Colon (tissue), 2 donors: ENCODE data around the gene IRF4.

Experiments used
- FAIRE-seq: peaks from 2 replicates; lab custom pipeline; 2012; peaks lifted over from hg19 to GRCh38; lab: Jason Lieb, UNC
- donor health status: control.
- donor health status: control.

Gene IRF4

GRCh38 chr6:391559-392440 is at the start of gene IRF4:
TSS of gene IRF4 (plus strand) at chr6:391752. CDS start at chr6:393153, 1,401 bp downstream.
- FAIRE-seq = no peak

- FAIRE-seq = no peak
Observed at GRCh38 chr6:341914-342831, 49.4 kb upstream of the IRF4 start.

GRCh38 chr6:342832-343179 is 48.7 kb upstream of the IRF4 start:
- FAIRE-seq = no peak

- FAIRE-seq = no peak
Observed at GRCh38 chr6:343226-343935, 48.2 kb upstream of the IRF4 start.

GRCh38 chr6:343960-344815 is 47.4 kb upstream of the IRF4 start:
- no peak for FAIRE-seq

GRCh38 chr6:344816-345340 is 46.7 kb upstream of the IRF4 start:
- FAIRE-seq = no peak

- FAIRE-seq = no peak
Observed at GRCh38 chr6:345747-346385, 45.7 kb upstream of the IRF4 start.

- FAIRE-seq = no peak
Observed at GRCh38 chr6:346386-347030, 45.0 kb upstream of the IRF4 start.

- no peak for FAIRE-seq
Observed at GRCh38 chr6:347232-347631, 44.3 kb upstream of the IRF4 start.

GRCh38 chr6:347951-348859 is 43.3 kb upstream of the IRF4 start:
- FAIRE-seq = no peak

- FAIRE-seq = no peak
Observed at GRCh38 chr6:348860-349396, 42.6 kb upstream of the IRF4 start.

GRCh38 chr6:349491-349921 is 42.0 kb upstream of the IRF4 start:
- FAIRE-seq = no peak

- no peak for FAIRE-seq
Observed at GRCh38 chr6:350371-350770, 41.2 kb upstream of the IRF4 start.

GRCh38 chr6:351011-351866 is 40.3 kb upstream of the IRF4 start:
- no peak for FAIRE-seq

GRCh38 chr6:351867-352289 is 39.7 kb upstream of the IRF4 start:
- FAIRE-seq = no peak

GRCh38 chr6:352474-352873 is 39.1 kb upstream of the IRF4 start:
- no peak for FAIRE-seq

- no peak for FAIRE-seq
Observed at GRCh38 chr6:352896-353470, 38.6 kb upstream of the IRF4 start.
